ENCODE measurements around the gene CNOT8.
"Not testable (repeated sequence)": the region's sequence is repeated elsewhere in the genome, so short reads cannot be mapped to it uniquely, and the experiment has no call there.

CNOT8 gene

DNA sequence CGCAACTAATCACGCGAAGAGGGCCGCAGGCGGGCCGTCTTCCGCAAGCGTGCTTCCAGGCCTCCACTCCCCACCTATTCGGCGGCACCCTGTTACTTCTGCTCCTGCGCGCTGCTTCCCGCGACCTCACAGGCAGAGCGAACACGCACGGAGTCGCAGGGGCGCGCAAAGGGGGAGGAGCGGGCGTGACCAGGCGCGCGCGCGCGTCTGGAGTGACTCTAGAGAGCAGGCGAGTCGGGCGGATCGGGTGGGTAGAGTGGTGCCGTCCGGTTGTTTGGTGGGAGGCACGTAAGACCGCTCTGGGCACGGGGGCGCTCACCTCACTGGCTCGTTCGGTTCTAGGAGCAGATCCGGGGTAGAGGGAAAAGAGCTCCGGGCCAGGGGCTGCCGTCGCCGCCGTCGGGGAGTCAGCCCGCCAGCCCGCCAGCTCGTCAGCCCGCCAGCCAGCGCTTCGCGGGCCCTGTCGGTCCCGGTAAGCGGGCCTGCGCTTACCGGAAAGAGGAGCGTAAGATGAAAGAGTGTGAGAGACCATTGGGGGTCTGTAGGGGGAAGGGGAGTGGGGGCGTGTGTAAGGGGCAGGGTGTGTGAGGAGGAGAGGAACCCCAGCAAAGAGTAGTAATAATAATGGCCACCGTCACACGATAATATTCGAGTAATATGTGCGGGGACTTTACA lies at the start of gene CNOT8:
Gene CNOT8, plus strand, starts transcription at position 331 of the 675 bp plus-strand sequence. CDS start 4,652 bp downstream, outside the sequence.
- peak; percentile 97 for DNase-seq

DNA sequence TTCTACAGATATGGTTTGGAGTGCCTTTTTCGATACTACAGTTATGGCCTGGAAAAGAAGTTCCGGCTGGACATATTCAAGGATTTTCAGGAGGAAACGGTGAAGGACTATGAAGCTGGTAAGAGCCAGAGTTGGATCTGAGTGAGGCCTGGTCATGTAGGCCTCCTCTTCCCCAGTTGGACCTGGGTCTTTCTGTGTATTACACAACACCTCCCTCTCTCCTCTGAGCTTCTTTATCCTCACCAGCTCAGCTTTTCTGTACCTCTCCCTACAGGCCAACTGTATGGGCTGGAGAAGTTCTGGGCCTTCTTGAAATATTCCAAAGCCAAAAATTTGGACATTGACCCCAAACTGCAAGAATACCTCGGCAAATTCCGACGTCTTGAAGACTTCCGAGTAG lies 47.2 kb upstream of the CNOT8 start:
- DNase-seq, result no peak

GRCh38 chr5:154811653-154812465 lies 46.6 kb upstream of the CNOT8 start:
- peak; percentile 55 for DNase-seq

- no peak for DNase-seq
Measured at GRCh38 chr5:154813158-154813557, 45.3 kb upstream of the CNOT8 start.

GRCh38 chr5:154813736-154814135 lies 44.7 kb upstream of the CNOT8 start:
- DNase-seq, result no peak

DNA sequence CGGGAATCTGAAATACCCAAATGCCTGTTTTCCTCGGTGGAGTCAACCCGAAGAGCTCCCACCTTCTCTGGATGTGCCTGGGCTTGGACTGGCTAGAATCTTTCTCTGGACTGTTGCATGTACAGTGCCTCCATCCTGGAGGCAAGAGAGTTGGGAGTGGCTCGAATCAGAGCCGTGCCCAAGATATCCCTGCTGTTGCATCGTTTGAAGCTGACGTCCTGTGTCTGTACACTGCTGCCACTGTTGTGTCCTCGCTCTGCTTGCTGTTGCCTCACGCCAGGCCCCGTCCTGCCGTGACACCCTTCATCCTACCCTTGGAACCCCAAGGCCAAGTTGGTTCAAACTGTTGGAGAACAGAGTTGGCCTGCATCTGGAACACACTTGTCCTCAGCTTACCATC lies 43.4 kb upstream of the CNOT8 start:
- no peak for DNase-seq

DNA sequence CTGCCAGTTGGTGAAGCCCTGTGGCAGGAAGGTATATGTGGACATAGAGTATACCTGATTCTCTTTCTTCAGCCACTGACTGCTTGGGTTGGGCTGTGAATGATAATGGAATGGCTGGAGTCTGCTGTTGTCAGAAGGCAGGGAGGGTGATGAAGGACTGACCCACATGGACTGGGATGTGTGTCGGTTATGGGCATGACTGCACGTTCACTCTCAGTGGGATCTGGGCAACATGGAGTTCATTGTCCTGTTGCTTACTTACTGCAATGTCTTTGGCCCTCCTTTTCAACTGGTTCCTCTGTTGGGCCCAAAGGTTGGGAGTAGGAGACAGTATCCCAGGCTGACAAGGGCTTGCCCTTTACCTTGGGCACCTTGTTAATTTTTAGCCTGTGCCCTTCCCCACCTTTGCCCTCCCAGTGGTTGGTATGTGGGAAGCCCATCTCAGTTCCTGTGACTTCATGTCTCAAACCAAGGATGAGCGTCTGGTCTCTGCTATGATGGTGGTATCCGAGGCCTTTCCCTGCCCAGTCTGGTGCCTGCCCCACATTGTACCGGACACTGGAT lies 42.7 kb upstream of the CNOT8 start:
- DNase-seq, result no peak

DNA sequence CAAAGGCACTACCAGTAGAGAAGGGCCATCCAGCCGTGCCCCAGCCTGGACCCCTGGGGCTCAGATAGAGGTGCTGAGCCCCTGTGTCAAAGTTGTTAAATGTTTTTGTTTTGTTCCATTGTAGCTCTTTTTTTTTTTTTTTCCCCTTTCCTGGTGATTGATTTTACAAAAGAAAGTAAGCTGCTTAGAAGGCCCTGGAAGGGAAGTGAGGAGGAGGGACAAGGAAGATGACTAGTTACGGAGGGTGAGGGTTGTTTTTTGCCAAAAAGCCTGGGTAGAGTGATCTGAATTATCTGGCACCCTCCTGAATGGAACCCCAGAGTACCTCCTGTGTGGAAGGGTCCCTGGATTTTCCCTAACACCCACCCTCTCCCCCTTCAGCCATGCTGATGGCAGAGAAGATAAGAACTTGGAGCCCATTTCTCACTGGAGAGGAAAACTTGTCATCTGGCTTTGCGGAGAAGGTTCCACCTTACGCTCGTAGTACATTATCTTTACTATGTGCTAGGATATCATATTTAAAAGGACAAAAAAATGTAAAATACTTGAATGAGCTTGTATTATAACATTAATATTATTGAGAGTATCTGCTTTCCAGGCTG lies 41.4 kb upstream of the CNOT8 start:
- no peak for DNase-seq

- DNase-seq, result no peak
Measured at GRCh38 chr5:154817815-154818214, 40.6 kb upstream of the CNOT8 start.

DNA sequence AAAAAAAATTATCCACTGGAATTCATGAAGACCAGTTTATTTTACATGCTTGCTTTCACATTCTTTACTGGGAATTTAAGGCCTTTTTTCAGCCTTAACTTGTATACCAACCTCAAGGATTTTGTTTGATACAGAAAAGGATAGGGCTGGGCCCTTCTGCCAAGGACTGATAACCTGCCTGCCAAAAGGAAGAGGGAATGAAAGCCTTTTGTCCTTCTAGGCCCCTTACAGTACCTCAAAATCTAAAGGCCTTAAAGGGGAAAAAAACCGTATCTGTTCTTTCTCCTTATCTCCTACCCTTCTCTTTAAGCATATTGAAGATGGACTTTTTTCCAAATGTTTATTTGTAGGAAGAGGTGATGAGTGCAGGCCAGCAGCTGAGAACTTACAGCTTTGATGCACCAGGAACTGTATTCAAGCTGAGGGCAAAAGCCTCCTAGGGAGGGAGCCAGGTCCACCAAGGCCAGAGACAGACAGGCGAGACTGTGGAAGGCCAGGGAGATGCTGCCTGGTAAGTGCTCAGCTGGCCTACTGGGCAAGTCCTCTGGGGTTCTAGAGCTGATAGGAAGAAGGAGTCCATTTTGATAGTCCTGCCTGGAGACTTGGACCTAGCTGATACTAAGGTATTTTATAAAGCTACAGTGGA lies 39.8 kb upstream of the CNOT8 start:
- DNase-seq, result no peak

DNA sequence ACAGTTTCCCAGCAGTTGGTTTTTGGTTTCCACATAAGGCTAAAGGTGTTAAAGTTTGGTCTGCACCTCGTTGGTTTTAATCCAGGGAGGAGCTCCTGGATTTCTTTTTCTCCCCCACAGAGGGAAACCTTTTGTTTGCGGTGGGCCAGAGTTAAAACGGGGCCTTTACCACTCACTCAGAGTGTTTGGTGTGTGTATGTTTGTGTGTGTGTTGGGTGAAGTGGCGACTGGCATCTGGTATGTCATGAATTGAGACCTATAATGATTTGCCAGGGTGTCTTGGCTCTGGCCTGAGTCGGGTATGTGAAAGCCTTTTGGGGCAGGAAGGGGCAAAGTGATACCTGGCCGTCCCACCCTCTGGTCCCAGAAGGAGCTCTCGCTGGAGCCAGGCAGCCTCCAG lies 38.9 kb upstream of the CNOT8 start:
- DNase-seq, result no peak

- no peak for DNase-seq
Measured at GRCh38 chr5:154820383-154820782, 38.0 kb upstream of the CNOT8 start.

DNA sequence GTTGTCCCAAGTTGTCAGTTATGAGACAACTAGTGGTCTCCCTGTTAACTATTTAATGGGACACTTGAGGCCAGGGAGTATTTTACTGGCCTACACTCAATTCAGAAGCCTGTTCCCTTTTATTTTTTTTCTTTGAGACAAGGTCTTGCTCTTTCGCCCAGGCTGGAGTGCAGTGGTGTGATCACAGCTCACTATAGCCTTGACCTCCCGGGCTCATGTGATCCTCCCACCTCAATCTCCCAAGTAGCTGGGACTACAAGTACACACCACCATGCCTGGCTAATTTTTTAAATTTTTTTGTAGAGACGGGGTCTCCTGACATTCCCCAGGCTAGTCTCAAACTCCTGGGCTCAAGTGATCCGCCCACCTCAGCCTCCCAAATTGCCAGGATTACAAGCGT lies 35.5 kb upstream of the CNOT8 start:
- not testable (repeated sequence) for DNase-seq

- DNase-seq, result no peak
Measured at GRCh38 chr5:154823605-154824004, 34.8 kb upstream of the CNOT8 start.

DNA sequence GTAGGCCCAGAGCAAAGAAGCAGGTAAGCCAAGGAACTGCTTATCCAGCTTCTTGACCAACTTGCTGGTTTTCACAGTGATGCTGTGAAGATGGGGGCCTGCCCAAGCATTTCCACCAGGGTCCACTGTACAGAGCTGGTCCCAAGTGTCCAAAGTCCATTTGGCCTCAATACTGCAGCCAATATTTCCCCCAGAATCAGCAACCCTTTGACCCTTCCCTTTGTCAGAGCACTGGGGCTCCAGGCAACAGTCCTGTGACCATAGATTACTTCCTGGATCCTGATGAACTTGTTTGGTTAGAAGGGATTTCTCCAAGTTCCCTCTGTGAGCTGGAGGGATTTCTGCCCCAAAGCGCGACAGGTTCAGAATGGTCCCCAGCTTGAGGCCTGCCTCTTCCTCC lies 34.4 kb upstream of the CNOT8 start:
- no peak for DNase-seq

GRCh38 chr5:154829181-154829588 lies 29.2 kb upstream of the CNOT8 start:
- DNase-seq, result no peak

GRCh38 chr5:154829589-154830218 lies 28.7 kb upstream of the CNOT8 start:
- DNase-seq, result no peak

GRCh38 chr5:154830219-154830595 lies 28.2 kb upstream of the CNOT8 start:
- DNase-seq, result no peak

- DNase-seq, result no peak
Measured at GRCh38 chr5:154830596-154830995, 27.8 kb upstream of the CNOT8 start.

DNA sequence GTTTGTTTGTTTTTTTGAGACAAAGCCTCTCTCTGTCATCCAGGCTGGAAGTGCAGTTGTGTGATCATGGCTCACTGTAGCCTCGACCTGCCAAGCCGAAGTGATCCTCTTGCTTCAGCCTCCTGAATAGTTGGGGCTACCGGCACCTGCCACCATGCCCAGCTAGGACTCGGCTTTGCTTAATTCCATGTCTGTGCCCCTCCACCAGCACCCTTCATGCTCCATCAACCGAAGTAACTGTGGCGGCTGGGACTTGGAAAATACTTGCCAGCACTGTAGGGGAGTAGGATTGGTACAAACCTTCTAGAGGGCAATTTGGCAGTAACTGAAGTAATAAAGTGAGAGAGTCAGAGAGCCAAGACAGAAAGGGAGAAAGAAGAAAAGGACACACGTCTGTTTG lies 27.0 kb upstream of the CNOT8 start:
- DNase-seq, result no peak

DNA sequence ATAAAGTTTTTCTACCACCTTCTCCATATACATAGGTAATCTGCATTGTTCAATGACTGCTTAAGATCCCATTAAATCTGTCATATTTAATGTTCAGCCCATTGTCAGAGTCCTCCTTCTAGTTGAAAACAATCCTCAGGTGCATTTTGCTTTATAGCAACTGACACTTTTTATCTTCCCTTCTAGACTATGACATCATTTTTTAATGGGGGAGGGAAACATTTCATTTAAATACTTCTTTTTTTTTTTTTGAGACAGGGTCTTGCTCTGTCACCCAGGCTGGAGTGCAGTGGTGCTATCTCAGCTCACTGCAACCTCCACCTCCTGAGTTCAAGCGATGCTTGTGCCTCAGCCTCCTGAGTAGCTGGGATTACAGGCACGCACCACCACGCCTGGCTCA lies 25.6 kb upstream of the CNOT8 start:
- not testable (repeated sequence) for DNase-seq

GRCh38 chr5:154834053-154834452 lies 24.4 kb upstream of the CNOT8 start:
- no peak for DNase-seq

- DNase-seq, result not testable (repeated sequence)
Measured at GRCh38 chr5:154835701-154836052, 22.8 kb upstream of the CNOT8 start.
